Gastroesophageal sphincter (tissue), 4 donors: Measurements from ENCODE around the gene OMP. TPM values are rescaled to one million over a fixed set of nuclear protein-coding genes. Genes with fewer than 3 reads are reported as not detected.

ENCODE experiments used
- ATAC-seq: fragments of 150-250 bp; one replicate; pipeline ENCODE4 v1.9.1; 2016; ENCODE audit warnings: mild to moderate bottlenecking, moderate library complexity
- H3K27ac ChIP-seq, 4 donors: fragments of 200-600 bp; sonication (generic) in 3 of 4; 1 replicate in 3 of 4; 2 replicates in 1 of 4; pipeline ENCODE4 v1.5.1; 2016 to 2019
- H3K27me3 ChIP-seq: fragments of 200-600 bp; sonication (generic); one replicate; pipeline ENCODE4 v1.5.1; 2019
- H3K36me3 ChIP-seq, 2 donors: fragments of 200-600 bp; sonication (generic); one replicate each; pipeline ENCODE4 v1.5.1; 2019; ENCODE audit warnings: control low read depth in 1 of 2
- H3K4me1 ChIP-seq, 3 donors: fragments of 200-600 bp; sonication (generic); 1 replicate in 2 of 3; 2 replicates in 1 of 3; pipeline ENCODE4 v1.5.1; 2016 to 2019; ENCODE audit warnings: control low read depth in 2 of 3
- H3K4me3 ChIP-seq, 2 donors: fragments of 200-600 bp; sonication (generic); one replicate each; pipeline ENCODE4 v1.5.1; 2019; ENCODE audit warnings: mild to moderate bottlenecking in 1 of 2, moderate library complexity in 1 of 2
- H3K9me3 ChIP-seq, 3 donors: fragments of 200-600 bp; sonication (generic); one replicate each; pipeline ENCODE4 v1.5.1; 2017 to 2019; ENCODE audit warnings: control low read depth in 2 of 3
- CTCF ChIP-seq, 4 experiments: fragments of 200-600 bp in 2 of 4; fragments of 450-650 bp in 2 of 4; sonication (generic) in 1 of 4; IDR thresholded peaks; one replicate each; pipeline ENCODE4 v1.5.1; 2017 to 2019; ENCODE audit warnings: antibody characterized with exemption in 4 of 4, mild to moderate bottlenecking in 2 of 4, moderate library complexity in 2 of 4
- EP300 ChIP-seq: sonication (generic); formaldehyde crosslinking; IDR thresholded peaks from one replicate; pipeline ENCODE4 v1.6.1; 2017; ENCODE audit warnings: antibody characterized with exemption, mild to moderate bottlenecking
- POLR2A ChIP-seq, 2 donors: fragments of 450-650 bp; IDR thresholded peaks; one replicate each; pipeline ENCODE4 v1.6.1; 2017; ENCODE audit warnings: antibody characterized with exemption in 2 of 2, mild to moderate bottlenecking in 2 of 2, moderate library complexity in 1 of 2
- POLR2AphosphoS5 ChIP-seq: sonication (generic); formaldehyde crosslinking; IDR thresholded peaks from one replicate; pipeline ENCODE4 v1.6.1; 2017; ENCODE audit warnings: antibody characterized with exemption
- WGBS, 2 donors: methylation state at CpG; one replicate each; pipeline ENCODE4 v1.1.5; 2018; ENCODE audit warnings: low coverage in 1 of 2; 5-methylcytosine and 5-hydroxymethylcytosine counted together
- total RNA-seq, 4 donors: library from RNA; depleted of rRNA; stranded (reverse); fragments of >200 nt; gene quantifications; one replicate each; pipeline ENCODE4 v1.1.0, GENCODE V29; 2016

Gene OMP
- total RNA-seq, 4 donors from 2014 or later: not detected

- no peak overlapping the region for H3K27ac ChIP-seq
- 93 to 100% methylated on average over 1 to 3 of the region's 4 CpGs for WGBS, 2 donors
- TF ChIP-seq CTCF (IDR thresholded peaks at IDR 0.05) (no peak), EP300 (no peak), POLR2AphosphoS5 (no peak), POLR2A (IDR thresholded peaks at IDR 0.05) (no peak)
- no peak overlapping the region for H3K4me3 ChIP-seq
- H3K9me3 ChIP-seq: no peaks in the 10 kb centered on the region
- ATAC-seq: no peak
- H3K27me3 ChIP-seq: no peaks in the 10 kb centered on the region
- no peaks in the 10 kb centered on the region for H3K36me3 ChIP-seq
- H3K4me1 ChIP-seq: peaks cover 0 to 37% (median 6%) of the 10 kb centered on the region in 3 donors
Observed at GRCh38 chr11:77064648-77065217, 37.9 kb upstream of the OMP start.

GRCh38 chr11:77065878-77066228 is 36.8 kb upstream of the OMP start:
- TF ChIP-seq POLR2A (IDR thresholded peaks at IDR 0.05) (peak in 1 of 2 donors; percentile 15), CTCF (IDR thresholded peaks at IDR 0.05) (no peak), EP300 (no peak), POLR2AphosphoS5 (peak; percentile 52)
- peak; percentile 16 for ATAC-seq
- no peaks in the 10 kb centered on the region for H3K36me3 ChIP-seq
- peak overlapping the region; percentile 68 to 96 (median 92) for H3K27ac ChIP-seq
- H3K9me3 ChIP-seq: no peaks in the 10 kb centered on the region
- 34 to 40% methylated on average over 1 to 4 of the region's 14 CpGs for WGBS, 2 donors
- peak overlapping the region; percentile 55 to 82 for H3K4me3 ChIP-seq
- peaks cover 0 to 40% (median 6%) of the 10 kb centered on the region in 3 donors for H3K4me1 ChIP-seq
- no peaks in the 10 kb centered on the region for H3K27me3 ChIP-seq

- peak; percentile 80 to 90 for TF ChIP-seq POLR2A (IDR thresholded peaks at IDR 0.05)
- no peak for TF ChIP-seq EP300
- TF ChIP-seq POLR2AphosphoS5: peak; percentile 82
- TF ChIP-seq CTCF (IDR thresholded peaks at IDR 0.05): peak in 3 of 4 experiments; percentile 19 to 50 (median 48)
- Histone ChIP-seq H3K27me3 (no peaks in the 10 kb centered on the region), H3K36me3 (no peaks in the 10 kb centered on the region), H3K9me3 (no peaks in the 10 kb centered on the region), H3K4me1 (peaks cover 0 to 45% (median 6%) of the 10 kb centered on the region in 3 donors), H3K4me3 (peak within 1 kb of the TSS; percentile 55 to 82), H3K27ac (peak within 1 kb of the TSS; percentile 68 to 96 (median 92))
- peak; percentile 95 for ATAC-seq
- 0 to 8% methylated on average over 2 of the region's 69 CpGs for WGBS, 2 donors
Observed at GRCh38 chr11:77066229-77067042, 36.2 kb upstream of the OMP start, which contains the start of gene CAPN5. Gene CAPN5, plus strand, starts transcription at chr11:77066971. Its CDS starts 17,916 bp downstream, at chr11:77084887.

- Histone ChIP-seq H3K9me3 (no peaks in the 10 kb centered on the region), H3K36me3 (no peaks in the 10 kb centered on the region), H3K4me3 (peak overlapping the region in 1 of 2 donors; percentile 82), H3K27me3 (no peaks in the 10 kb centered on the region), H3K4me1 (peaks cover 0 to 60% (median 19%) of the 10 kb centered on the region in 3 donors), H3K27ac (peak overlapping the region in 2 of 4 donors; percentile 9 to 93)
- TF ChIP-seq POLR2AphosphoS5: no peak
- no peak for TF ChIP-seq CTCF (IDR thresholded peaks at IDR 0.05)
- TF ChIP-seq EP300: no peak
- no peak for TF ChIP-seq POLR2A (IDR thresholded peaks at IDR 0.05)
- ATAC-seq: no peak
- WGBS, 2 donors: 60% methylated on average over 2 of the region's 8 CpGs; no CpG with 5 or more reads in 1 of the 2 donors
Observed at GRCh38 chr11:77067861-77068443, 34.7 kb upstream of the OMP start.
